PC-3 (cell line): ENCODE results near the gene IVNS1ABP. TPM values are rescaled to one million over a fixed set of nuclear protein-coding genes. Genes with fewer than 3 reads are reported as not detected.

Experiments used
- ATAC-seq: fragments of 200-7000 bp; cut with Tn5 transposase; 2 replicates; pipeline ENCODE4 v1.9.1; 2020; ENCODE audit warnings: mild to moderate bottlenecking, moderate library complexity
- BruUV-seq: library from RNA; stranded (reverse); fragments of 400-500 nt; replicated peaks from 2 replicates; lab custom pipeline; 2021; lab: Mats Ljungman, UMichigan
- CTCF ChIA-PET: fragments of 300-600 bp; sonication (Branson Sonifier 250); formaldehyde crosslinking; loops from one replicate; lab custom pipeline; 2022; ENCODE audit warnings: antibody characterized with exemption; lab: Charles Lee
- POLR2A ChIA-PET: fragments of 300-600 bp; sonication (Branson Sonifier 250); formaldehyde crosslinking; loops from one replicate; lab custom pipeline; 2022; ENCODE audit warnings: antibody characterized with exemption; ENCODE audit not compliant: unreplicated experiment; lab: Charles Lee
- DNase-seq: peaks from one replicate; pipeline ENCODE4 v3.0.0-alpha.2; 2015
- H2AFZ ChIP-seq: fragments of 300-600 bp; sonication (generic); 2 replicates; pipeline ENCODE4 v1.6.0; 2016; ENCODE audit warnings: antibody characterized with exemption, low read length
- H3F3A ChIP-seq: fragments of 300-600 bp; sonication (generic); one replicate; pipeline ENCODE4 v1.6.0; 2017; ENCODE audit warnings: antibody characterized with exemption, low read length, control low read depth, mild to moderate bottlenecking; ENCODE audit not compliant: unreplicated experiment
- H3K27ac ChIP-seq: fragments of 300-600 bp; sonication (generic); 2 replicates; pipeline ENCODE4 v1.5.1; 2016; ENCODE audit warnings: mild to moderate bottlenecking, low read length
- H3K27me3 ChIP-seq: fragments of 300-600 bp; sonication (generic); 2 replicates; pipeline ENCODE4 v1.6.1; 2016; ENCODE audit warnings: low read length, mixed read lengths
- H3K36me3 ChIP-seq: fragments of 300-600 bp; sonication (generic); 2 replicates; pipeline ENCODE4 v1.6.1; 2016; ENCODE audit warnings: low read depth, mixed run types, low read length, mixed read lengths
- H3K4me1 ChIP-seq: fragments of 300-600 bp; sonication (generic); 2 replicates; pipeline ENCODE4 v1.5.1; 2016; ENCODE audit warnings: low read length; ENCODE audit not compliant: insufficient read depth
- H3K4me2 ChIP-seq: fragments of 300-600 bp; sonication (generic); 2 replicates; pipeline ENCODE4 v1.6.0; 2016; ENCODE audit warnings: low read length
- H3K4me3 ChIP-seq: fragments of 300-600 bp; sonication (generic); 2 replicates; pipeline ENCODE4 v1.5.1; 2016; ENCODE audit warnings: mild to moderate bottlenecking, low read length, mixed read lengths
- H3K79me2 ChIP-seq: fragments of 300-600 bp; sonication (generic); 2 replicates; pipeline ENCODE4 v1.6.1; 2017; ENCODE audit warnings: low read length, mixed read lengths
- H3K9ac ChIP-seq: fragments of 300-600 bp; sonication (generic); 2 replicates; pipeline ENCODE4 v1.6.0; 2016; ENCODE audit warnings: mild to moderate bottlenecking, low read length
- H3K9me2 ChIP-seq: fragments of 300-600 bp; sonication (generic); replicated peaks from 2 replicates; pipeline ENCODE4 v1.6.1; 2016; ENCODE audit warnings: mixed run types, low read length, mixed read lengths
- H3K9me3 ChIP-seq: fragments of 300-600 bp; sonication (generic); 2 replicates; pipeline ENCODE4 v1.6.1; 2016; ENCODE audit warnings: low read length, mixed read lengths
- H4K20me1 ChIP-seq: fragments of 300-600 bp; sonication (generic); 2 replicates; pipeline ENCODE4 v1.6.1; 2016; ENCODE audit warnings: low read length, mixed read lengths
- EZH2 ChIP-seq: fragments of 300-600 bp; sonication (generic); IDR thresholded peaks from one replicate; pipeline ENCODE4 v1.6.1; 2017; ENCODE audit warnings: antibody characterized with exemption, mild to moderate bottlenecking, low read length; ENCODE audit not compliant: unreplicated experiment
- EZH2phosphoT487 ChIP-seq: fragments of 300-600 bp; sonication (generic); IDR thresholded peaks from 2 replicates; pipeline ENCODE4 v1.6.1; 2018; ENCODE audit warnings: mild to moderate bottlenecking, antibody characterized with exemption, low read length, borderline replicate concordance
- intact Hi-C: fragments of 100-400 bp; cut with micrococcal nuclease; formaldehyde crosslinking; loops from 2 replicates; pipeline ENCODE4 v1.9.0; 2023
- total RNA-seq: library from RNA; depleted of rRNA; stranded (reverse); fragments of >200 nt; gene quantifications from 2 replicates; pipeline ENCODE4 v1.2.3, GENCODE V29; 2014
- TF ChIP-seq, protein P1 (sequence below): fragments of 300-600 bp; sonication (generic); conservative IDR thresholded peaks from 2 replicates; pipeline ENCODE4 v1.5.1; 2017; ENCODE audit warnings: antibody characterized with exemption, low read depth, mild to moderate bottlenecking, low read length

IVNS1ABP gene
- total RNA-seq, 1 experiment from 2014 or later: 30.7 TPM

DNA sequence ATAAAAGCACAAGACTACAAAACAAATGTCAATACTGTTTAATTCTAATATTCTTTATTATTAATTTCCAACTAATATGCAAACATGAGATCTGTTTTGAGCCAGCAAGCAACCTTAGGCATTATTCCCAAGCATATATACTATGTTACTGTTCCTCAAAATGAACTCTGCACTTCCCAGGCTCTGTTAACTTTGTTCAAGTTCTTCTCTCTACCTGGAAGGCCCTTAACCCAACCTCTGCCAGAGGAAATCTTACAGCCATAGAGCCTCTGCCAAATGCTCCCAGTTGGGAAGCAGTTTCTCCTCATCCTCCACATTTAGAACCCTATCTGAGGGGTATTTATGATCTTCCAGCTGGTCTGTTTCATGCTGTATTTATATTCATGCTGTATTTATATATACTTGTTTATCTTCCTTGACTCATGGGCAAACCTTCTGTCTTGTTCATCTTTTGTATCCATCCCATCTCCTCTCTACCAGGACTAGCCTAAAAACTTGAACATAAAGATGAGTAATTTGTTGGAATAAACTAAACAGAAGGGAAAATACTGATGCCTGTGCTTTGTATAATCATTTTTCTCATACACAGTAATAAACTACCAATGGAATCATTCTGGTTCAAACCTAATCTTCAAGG, 5.3 kb downstream of the IVNS1ABP start:
- TF ChIP-seq EZH2 (no peak), EZH2phosphoT487 (no peak)
- TF ChIP-seq, protein P1, sequence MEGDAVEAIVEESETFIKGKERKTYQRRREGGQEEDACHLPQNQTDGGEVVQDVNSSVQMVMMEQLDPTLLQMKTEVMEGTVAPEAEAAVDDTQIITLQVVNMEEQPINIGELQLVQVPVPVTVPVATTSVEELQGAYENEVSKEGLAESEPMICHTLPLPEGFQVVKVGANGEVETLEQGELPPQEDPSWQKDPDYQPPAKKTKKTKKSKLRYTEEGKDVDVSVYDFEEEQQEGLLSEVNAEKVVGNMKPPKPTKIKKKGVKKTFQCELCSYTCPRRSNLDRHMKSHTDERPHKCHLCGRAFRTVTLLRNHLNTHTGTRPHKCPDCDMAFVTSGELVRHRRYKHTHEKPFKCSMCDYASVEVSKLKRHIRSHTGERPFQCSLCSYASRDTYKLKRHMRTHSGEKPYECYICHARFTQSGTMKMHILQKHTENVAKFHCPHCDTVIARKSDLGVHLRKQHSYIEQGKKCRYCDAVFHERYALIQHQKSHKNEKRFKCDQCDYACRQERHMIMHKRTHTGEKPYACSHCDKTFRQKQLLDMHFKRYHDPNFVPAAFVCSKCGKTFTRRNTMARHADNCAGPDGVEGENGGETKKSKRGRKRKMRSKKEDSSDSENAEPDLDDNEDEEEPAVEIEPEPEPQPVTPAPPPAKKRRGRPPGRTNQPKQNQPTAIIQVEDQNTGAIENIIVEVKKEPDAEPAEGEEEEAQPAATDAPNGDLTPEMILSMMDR: no peak
- no peaks in the 10 kb centered on the region for H3K9me2 ChIP-seq
- no peaks in the 10 kb centered on the region for H3K27me3 ChIP-seq
- ATAC-seq: no peak
- ChIA-PET CTCF (no interaction called here), POLR2A (no interaction called here)
- peaks cover 23% of the 10 kb centered on the region; the same call in 1 of the 2 replicates for H3K36me3 ChIP-seq
- DNase-seq: no peak
- H3K27ac ChIP-seq: no peak overlapping the region
- peaks cover 28% of the 10 kb centered on the region for H3K4me1 ChIP-seq
- no peaks in the 10 kb centered on the region for H3K9me3 ChIP-seq
- no TSS peak for BruUV-seq
- no peak overlapping the region for H3K4me3 ChIP-seq
- no peaks in the 10 kb centered on the region for H3F3A ChIP-seq
- H3K79me2 ChIP-seq: peaks cover 60% of the 10 kb centered on the region
- intact Hi-C loops: loop anchor here (5.0 to 10.0 kb wide), 3 partner anchors 69 to 286 kb away; no protein-coding TSS in a partner anchor
- H3K4me2 ChIP-seq: no peak overlapping the region
- peaks cover 50% of the 10 kb centered on the region for H4K20me1 ChIP-seq
- no peak overlapping the region for H2AFZ ChIP-seq
- H3K9ac ChIP-seq: no peak overlapping the region

DNA sequence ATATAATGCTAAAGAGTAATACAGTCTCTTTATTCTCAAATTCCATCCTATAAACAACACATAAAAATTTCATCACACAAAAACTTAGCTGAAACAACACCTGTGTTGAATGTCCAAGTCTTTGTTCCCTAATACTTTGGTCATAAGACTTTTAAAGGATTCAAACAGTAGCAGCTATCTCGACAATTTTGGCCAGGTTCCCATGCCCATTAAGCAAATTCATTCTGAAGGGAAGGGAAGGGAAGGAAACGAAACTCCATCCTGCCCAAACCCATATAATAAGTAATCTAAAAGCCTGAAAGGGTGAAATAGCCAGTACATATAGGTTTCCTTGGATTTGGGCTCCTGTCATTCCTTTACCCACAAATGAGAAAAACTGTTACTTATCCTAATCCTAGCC, 7.5 kb downstream of the IVNS1ABP start:
- intact Hi-C loops: no loop called here
- ChIA-PET CTCF (no interaction called here), POLR2A (no interaction called here)
- H4K20me1 ChIP-seq: peaks cover 36% of the 10 kb centered on the region
- no peak overlapping the region for H3K9ac ChIP-seq
- H3K27ac ChIP-seq: no peak overlapping the region
- peaks cover 42% of the 10 kb centered on the region; the same call in 1 of the 2 replicates for H3K36me3 ChIP-seq
- H3K4me2 ChIP-seq: no peak overlapping the region
- no peak overlapping the region for H3K4me3 ChIP-seq
- H2AFZ ChIP-seq: no peak overlapping the region
- H3K9me3 ChIP-seq: no peaks in the 10 kb centered on the region
- no peaks in the 10 kb centered on the region for H3F3A ChIP-seq
- no peak for TF ChIP-seq EZH2
- TF ChIP-seq, protein P1: no peak
- TF ChIP-seq EZH2phosphoT487: no peak
- peaks cover 39% of the 10 kb centered on the region for H3K79me2 ChIP-seq
- DNase-seq: no peak
- H3K27me3 ChIP-seq: no peaks in the 10 kb centered on the region
- H3K4me1 ChIP-seq: peaks cover 21% of the 10 kb centered on the region
- BruUV-seq: no TSS peak
- no peak for ATAC-seq
- no peaks in the 10 kb centered on the region for H3K9me2 ChIP-seq

DNA sequence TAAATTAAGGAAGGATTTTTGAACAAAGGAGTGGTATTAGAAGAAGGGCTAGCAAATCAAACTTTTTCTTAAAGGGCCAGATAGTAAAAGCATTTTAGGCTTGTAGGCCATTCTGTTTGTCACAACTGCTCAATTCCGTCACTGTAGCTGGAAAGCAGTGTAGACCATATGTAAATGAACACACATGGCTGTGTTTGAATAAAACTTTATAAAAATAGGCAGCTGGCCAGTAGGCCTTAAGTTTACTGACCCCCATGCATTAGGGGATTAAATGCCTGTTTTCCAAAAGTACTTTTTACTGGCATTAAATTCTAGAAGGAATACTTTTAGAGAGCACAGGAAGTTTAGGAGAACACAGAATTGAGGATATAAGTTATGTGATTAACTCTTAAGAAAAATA, 8.9 kb downstream of the IVNS1ABP start:
- no peak overlapping the region for H3K4me2 ChIP-seq
- peaks cover 25% of the 10 kb centered on the region for H3K79me2 ChIP-seq
- DNase-seq (no peak), ATAC-seq (no peak)
- no peaks in the 10 kb centered on the region for H3K9me3 ChIP-seq
- H3K4me1 ChIP-seq: peaks cover 9% of the 10 kb centered on the region
- no peak overlapping the region for H3K27ac ChIP-seq
- no peak overlapping the region for H2AFZ ChIP-seq
- H3K27me3 ChIP-seq: no peaks in the 10 kb centered on the region
- no peak overlapping the region for H3K4me3 ChIP-seq
- intact Hi-C loops: no loop called here
- H4K20me1 ChIP-seq: peaks cover 21% of the 10 kb centered on the region
- no peak overlapping the region for H3K9ac ChIP-seq
- ChIA-PET CTCF (no interaction called here), POLR2A (no interaction called here)
- no peak for TF ChIP-seq EZH2
- no peak for TF ChIP-seq EZH2phosphoT487
- TF ChIP-seq, protein P1: no peak
- no TSS peak for BruUV-seq
- H3F3A ChIP-seq: no peaks in the 10 kb centered on the region
- peaks cover 50% of the 10 kb centered on the region; the same call in 1 of the 2 replicates for H3K36me3 ChIP-seq
- no peaks in the 10 kb centered on the region for H3K9me2 ChIP-seq
